GM12878 (cell line): Measurements from ENCODE around the gene CELSR1. TPM values are rescaled to one million over a fixed set of nuclear protein-coding genes. Genes with fewer than 3 reads are reported as not detected.

Source experiments
- ATAC-seq: fragments of 200-7000 bp; cut with Tn5 transposase; 3 replicates; pipeline ENCODE4 v1.9.1; 2020; ENCODE audit warnings: mild to moderate bottlenecking, moderate library complexity
- BruUV-seq: library from RNA; stranded (reverse); fragments of 400-500 nt; replicated peaks from 2 replicates; lab custom pipeline; 2021; lab: Mats Ljungman, UMichigan
- CTCF ChIA-PET: fragments of 300-600 bp; sonication (Branson Sonifier 250); formaldehyde crosslinking; extraction: SDS; loops from one replicate; lab custom pipeline; 2021; ENCODE audit warnings: inconsistent platforms; lab: Yijun Ruan, JAX
- POLR2A ChIA-PET: fragments of 350-600 bp; formaldehyde crosslinking; extraction: SDS; loops from one replicate; lab custom pipeline; 2021; ENCODE audit warnings: inconsistent platforms; lab: Charles Lee
- RAD21 ChIA-PET: fragments of 300-600 bp; sonication (Branson Sonifier 250); formaldehyde crosslinking; loops from one replicate; lab custom pipeline; 2023; ENCODE audit warnings: antibody characterized with exemption; ENCODE audit not compliant: unreplicated experiment; lab: Charles Lee
- SMC1A ChIA-PET: fragments of 300-600 bp; sonication (Branson Sonifier 250); formaldehyde crosslinking; loops from one replicate; lab custom pipeline; 2023; ENCODE audit not compliant: unreplicated experiment, uncharacterized antibody; lab: Charles Lee
- DNase-seq: peaks from one replicate; pipeline ENCODE4 v3.0.0-alpha.2; 2011; ENCODE audit warnings: low read depth, low spot score
- FAIRE-seq: peaks from 3 replicates; lab custom pipeline; 2011; peaks lifted over from hg19 to GRCh38; lab: Jason Lieb, UNC
- H2AFZ ChIP-seq: 2 replicates; pipeline ENCODE4 v1.6.0; 2011; ENCODE audit warnings: low read depth, low read length, control low read depth; ENCODE audit not compliant: control insufficient read depth
- H3K27ac ChIP-seq: 2 replicates; pipeline ENCODE4 v1.5.1; 2011; ENCODE audit warnings: control low read depth; ENCODE audit not compliant: control insufficient read depth, insufficient read depth
- H3K27me3 ChIP-seq, 2 experiments: replicated peaks in 1 of 2; 2 replicates each; pipeline versions ENCODE4 v1.6.0 to v1.6.1; 2011; ENCODE audit warnings: low read length in 1 of 2; ENCODE audit not compliant: control insufficient read depth in 2 of 2, insufficient read depth in 2 of 2
- H3K36me3 ChIP-seq, 2 experiments: 2 replicates each; pipeline ENCODE4 v1.5.1; 2011; ENCODE audit warnings: low read length in 1 of 2; ENCODE audit not compliant: control insufficient read depth in 2 of 2, insufficient read depth in 2 of 2
- H3K4me1 ChIP-seq: 2 replicates; pipeline ENCODE4 v1.6.1; 2011; ENCODE audit warnings: mild to moderate bottlenecking, low read length, moderate library complexity, mixed read lengths; ENCODE audit not compliant: control insufficient read depth, insufficient read depth
- H3K4me2 ChIP-seq: 2 replicates; pipeline ENCODE4 v1.6.0; 2011; ENCODE audit warnings: control low read depth; ENCODE audit not compliant: control insufficient read depth, insufficient read depth
- H3K4me3 ChIP-seq: fragments of 200-600 bp; sonication (generic); 2 replicates; pipeline ENCODE4 v1.5.1; 2016
- H3K79me2 ChIP-seq: 2 replicates; pipeline ENCODE4 v1.6.0; 2011; ENCODE audit warnings: low read length; ENCODE audit not compliant: control insufficient read depth, insufficient read depth
- H3K9ac ChIP-seq: 2 replicates; pipeline ENCODE4 v1.8.0; 2011; ENCODE audit warnings: low read length, control low read depth, mixed read lengths; ENCODE audit not compliant: control insufficient read depth, insufficient read depth
- H3K9me3 ChIP-seq: replicated peaks from 3 replicates; pipeline ENCODE4 v1.5.1; 2011; ENCODE audit warnings: mild to moderate bottlenecking, low read length; ENCODE audit not compliant: control insufficient read depth, insufficient read depth
- H4K20me1 ChIP-seq: 2 replicates; pipeline ENCODE4 v1.6.0; 2011; ENCODE audit not compliant: control insufficient read depth, insufficient read depth
- FOXM1 ChIP-seq: IDR thresholded peaks from 2 replicates; pipeline ENCODE4 v1.6.1; 2012; ENCODE audit warnings: low read depth, mild to moderate bottlenecking, inconsistent platforms, low read length, moderate library complexity
- MEF2B ChIP-seq: fragments of 450-650 bp; IDR thresholded peaks from 2 replicates; pipeline ENCODE4 v1.6.1; 2018; ENCODE audit warnings: mild to moderate bottlenecking, moderate library complexity; ENCODE audit not compliant: partially characterized antibody, poor library complexity, severe bottlenecking
- NR2F1 ChIP-seq: fragments of 450-650 bp; conservative IDR thresholded peaks from 2 replicates; pipeline ENCODE4 v1.6.1; 2017; ENCODE audit warnings: mild to moderate bottlenecking
- PAX8 ChIP-seq: fragments of 450-650 bp; IDR thresholded peaks from 2 replicates; pipeline ENCODE4 v1.6.1; 2017; ENCODE audit warnings: mild to moderate bottlenecking, moderate library complexity
- RAD21 ChIP-seq: IDR thresholded peaks from 2 replicates; pipeline ENCODE4 v1.6.1; 2011; ENCODE audit warnings: mild to moderate bottlenecking, low read depth, low read length, moderate library complexity; ENCODE audit not compliant: insufficient read depth
- RBBP5 ChIP-seq: fragments of 200-600 bp; sonication (generic); conservative IDR thresholded peaks from 2 replicates; pipeline ENCODE4 v1.6.1; 2016
- SREBF1 ChIP-seq: IDR thresholded peaks from 2 replicates; pipeline ENCODE4 v1.6.1; 2012; ENCODE audit warnings: mild to moderate bottlenecking, low read length
- SREBF2 ChIP-seq: IDR thresholded peaks from 2 replicates; pipeline ENCODE4 v1.6.1; 2012; ENCODE audit warnings: mild to moderate bottlenecking, low read length
- ZNF217 ChIP-seq: fragments of 450-650 bp; IDR thresholded peaks from 2 replicates; pipeline ENCODE4 v1.6.1; 2017; ENCODE audit warnings: antibody characterized with exemption, mild to moderate bottlenecking
- WGBS: methylation state at CpG from one replicate; pipeline ENCODE4 v1.1.6; 2016; ENCODE audit warnings: low lambda C conversion rate; ENCODE audit not compliant: insufficient replicate concordance, insufficient coverage; ENCODE audit errors: missing lambda C conversion rate; 5-methylcytosine and 5-hydroxymethylcytosine counted together
- in situ Hi-C: fragments of 300-500 bp; cut with MboI; formaldehyde crosslinking; loops from 9 replicates; pipeline ENCODE4 v1.14.3; 2018; ENCODE audit warnings: mixed read lengths
- intact Hi-C: fragments of 100-400 bp; cut with micrococcal nuclease; formaldehyde crosslinking; loops from one replicate; pipeline ENCODE4 v1.14.2; 2022; ENCODE audit not compliant: unreplicated experiment
- polyA plus RNA-seq, 11 experiments: library from polyadenylated mRNA; depleted of rRNA in 4 of 11; unstranded in 6 of 11; stranded (reverse) in 5 of 11; fragments of >200 nt; fragmentation: Nextera tagmentation in 4 of 11; fragmentation: Illumina TruSeq in 1 of 11; extraction: Ambion mirVana in 4 of 11; extraction: Trizol in 1 of 11; gene quantifications; 1 replicate in 1 of 11; 2 replicates in 10 of 11; pipeline versions ENCODE4 v1.2.1 to v1.2.3, GENCODE V29; 2011 to 2016; ENCODE audit warnings: inconsistent platforms in 2 of 11, missing spikeins in 2 of 11, low read depth in 1 of 11
- total RNA-seq, 4 experiments: library from RNA; depleted of rRNA in 3 of 4; stranded (reverse); fragments of >200 nt in 3 of 4; fragmentation: Illumina TruSeq in 1 of 4; extraction: Trizol in 1 of 4; gene quantifications; 2 replicates each; pipeline versions ENCODE4 v1.2.1 to v1.2.3, GENCODE V29; 2013 to 2021

The CELSR1 gene
- total and polyA plus RNA-seq, 10 of the 15 experiments (the other 5 are each of a cell fraction or from before 2014, with no cell fraction given): 0.05 to 1.7 (median 0.35) TPM; not detected in 2

DNA sequence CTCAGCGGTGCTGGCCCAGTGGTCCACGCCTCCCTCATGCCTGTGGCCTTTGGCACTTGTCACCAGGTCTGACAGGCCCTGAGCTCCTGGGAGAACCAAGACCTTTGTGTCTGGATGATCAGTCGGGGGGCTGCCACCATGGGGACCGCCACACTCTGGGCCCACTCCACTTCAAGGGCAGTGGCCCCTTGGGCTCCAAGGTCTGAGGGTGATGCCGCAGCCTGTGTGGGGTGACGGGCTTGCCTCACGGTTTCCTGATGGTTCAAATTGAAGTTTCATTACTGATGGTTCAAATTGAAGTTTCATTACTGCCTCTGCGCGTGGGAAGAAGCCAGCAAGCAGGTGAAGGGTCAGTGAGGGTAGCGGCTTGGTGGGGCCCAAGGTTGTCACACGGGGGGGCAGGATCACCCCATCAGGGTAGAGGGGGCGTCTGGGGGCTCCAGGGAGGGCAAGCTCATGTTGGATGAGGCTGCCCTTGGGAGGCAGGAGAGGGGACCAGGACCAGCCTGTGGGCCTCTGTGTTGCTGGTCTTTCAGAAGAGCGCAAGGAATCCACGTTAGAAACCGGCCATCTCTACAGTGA is 174.4 kb downstream of the CELSR1 start:
- intact Hi-C loops (no loop called here), in situ Hi-C loops (no loop called here)
- Histone ChIP-seq H3K27ac (no peak overlapping the region), H3K36me3 (no peaks in the 10 kb centered on the region; a peak in 2 of 4 replicates), H3K27me3 (no peaks in the 10 kb centered on the region), H3K4me1 (no peaks in the 10 kb centered on the region), H3K79me2 (no peaks in the 10 kb centered on the region), H4K20me1 (no peaks in the 10 kb centered on the region), H3K4me3 (no peak overlapping the region), H3K9ac (no peak overlapping the region), H3K4me2 (no peak overlapping the region), H2AFZ (no peak overlapping the region), H3K9me3 (no peaks in the 10 kb centered on the region)
- no peak for FAIRE-seq
- ChIA-PET POLR2A (no interaction called here), RAD21 (no interaction called here), CTCF (no interaction called here), SMC1A (no interaction called here)
- no peak for DNase-seq
- WGBS: 56% methylated on average over 14 of the region's 15 CpGs
- no peak for ATAC-seq
- no peak for TF ChIP-seq SREBF1
- 0 out of 2 replicates have a peak, but pooled peaks have one; percentile 13 for TF ChIP-seq NR2F1
- BruUV-seq: no TSS peak

DNA sequence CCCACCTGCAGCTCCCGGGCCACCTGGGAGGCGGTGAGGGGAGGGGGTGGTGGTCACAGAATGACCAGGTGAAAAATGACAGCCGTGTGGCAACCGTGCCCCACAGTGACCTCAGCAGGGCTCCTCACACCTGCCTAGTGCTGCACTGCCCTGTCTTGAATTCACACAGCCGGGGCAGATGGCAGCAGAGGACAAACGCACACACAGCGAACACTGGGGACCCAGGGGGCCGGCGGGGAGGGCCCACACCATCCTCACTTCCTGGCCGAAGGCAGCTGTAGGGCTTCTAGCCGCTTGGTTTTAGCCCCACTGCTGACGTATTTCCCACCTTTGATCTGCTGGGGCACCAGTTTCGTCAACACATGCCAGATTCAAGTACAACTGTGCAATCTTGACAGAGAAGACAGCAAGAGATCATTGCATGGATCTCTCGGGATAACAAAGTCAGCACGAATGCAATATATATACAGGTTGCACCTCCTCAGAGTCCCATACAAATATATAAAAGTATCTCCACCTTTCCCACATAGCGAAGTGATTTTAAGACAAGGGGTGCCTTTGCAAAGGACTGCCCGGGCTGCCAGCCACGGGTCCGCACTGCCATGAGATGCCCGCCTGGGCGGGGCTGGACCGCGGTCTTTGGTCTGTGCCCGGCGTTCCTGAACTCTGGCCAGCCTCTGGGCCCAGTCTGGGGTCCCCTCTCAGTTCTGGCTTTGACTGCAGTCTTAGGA is 175.1 kb downstream of the CELSR1 start:
- Histone ChIP-seq H3K4me3 (no peak overlapping the region), H2AFZ (no peak overlapping the region), H3K36me3 (peaks cover 0 to 2% of the 10 kb centered on the region in 2 experiments; a peak in 3 of 4 replicates), H3K4me2 (no peak overlapping the region), H3K9ac (no peak overlapping the region), H3K9me3 (no peaks in the 10 kb centered on the region), H3K79me2 (no peaks in the 10 kb centered on the region), H3K27ac (no peak overlapping the region), H4K20me1 (no peaks in the 10 kb centered on the region), H3K27me3 (no peaks in the 10 kb centered on the region), H3K4me1 (no peaks in the 10 kb centered on the region)
- POLR2A ChIA-PET: no interaction called here
- SMC1A ChIA-PET: no interaction called here
- RAD21 ChIA-PET: no interaction called here
- intact Hi-C loops: no loop called here
- in situ Hi-C loops: no loop called here
- no TSS peak for BruUV-seq
- DNase-seq: no peak
- peak; percentile 44 for ATAC-seq
- no peak for FAIRE-seq
- TF ChIP-seq RAD21 (no peak), MEF2B (no peak), FOXM1 (no peak), PAX8 (no peak), SREBF2 (no peak), ZNF217 (no peak), RBBP5 (no peak)
- TF ChIP-seq, all 136 proteins: peak for 0
- WGBS: 37% methylated on average over 25 of the region's 25 CpGs
- CTCF ChIA-PET: no interaction called here
